Liver (tissue), 9 donors: ENCODE data around the gene CST9. TPM values are rescaled to one million over a fixed set of nuclear protein-coding genes. Genes with fewer than 3 reads are reported as not detected.

Experiments used
- DNase-seq: peaks from one replicate; pipeline ENCODE4 v3.0.0-alpha.2; 2017; ENCODE audit warnings: low spot score
- H3K27ac ChIP-seq, 2 donors: one replicate each; pipeline ENCODE4 v1.7.0; 2013; ENCODE audit warnings: inconsistent platforms in 2 of 2, low read length in 2 of 2, control low read depth in 1 of 2, low read depth in 1 of 2, mild to moderate bottlenecking in 1 of 2
- H3K27me3 ChIP-seq, 4 donors: one replicate each; pipeline versions ENCODE4 v1.6.1 to v1.7.0; 2013; ENCODE audit warnings: low read length in 3 of 4, inconsistent platforms in 1 of 4, mild to moderate bottlenecking in 1 of 4, moderate library complexity in 1 of 4; ENCODE audit not compliant: control insufficient read depth in 4 of 4, insufficient read depth in 4 of 4
- H3K36me3 ChIP-seq, 4 donors: one replicate each; pipeline versions ENCODE4 v1.6.1 to v1.7.0; 2013; ENCODE audit warnings: low read length in 3 of 4, mild to moderate bottlenecking in 3 of 4, low read depth in 1 of 4, moderate library complexity in 1 of 4; ENCODE audit not compliant: control insufficient read depth in 4 of 4, insufficient read depth in 3 of 4
- H3K4me1 ChIP-seq, 4 donors: one replicate each; pipeline versions ENCODE4 v1.6.1 to v1.7.0; 2013; ENCODE audit warnings: low read length in 3 of 4, mild to moderate bottlenecking in 3 of 4, moderate library complexity in 1 of 4; ENCODE audit not compliant: control insufficient read depth in 4 of 4, insufficient read depth in 4 of 4
- H3K4me3 ChIP-seq, 3 donors: one replicate each; pipeline versions ENCODE4 v1.6.1 to v1.7.0; 2013; ENCODE audit warnings: low read length in 3 of 3, control low read depth in 1 of 3, low read depth in 1 of 3, mild to moderate bottlenecking in 1 of 3
- H3K9ac ChIP-seq, 2 donors: one replicate each; pipeline ENCODE4 v1.7.0; 2013; ENCODE audit warnings: low read length in 2 of 2, mild to moderate bottlenecking in 2 of 2, moderate library complexity in 2 of 2, control low read depth in 1 of 2, low read depth in 1 of 2
- H3K9me3 ChIP-seq, 4 donors: one replicate each; pipeline versions ENCODE4 v1.6.1 to v1.7.0; 2013; ENCODE audit warnings: low read length in 3 of 4; ENCODE audit not compliant: control insufficient read depth in 4 of 4
- ATF3 ChIP-seq: IDR thresholded peaks from 2 replicates; pipeline ENCODE4 v1.6.1; 2016; ENCODE audit warnings: antibody characterized with exemption
- CTCF ChIP-seq: fragments of 150-350 bp; IDR thresholded peaks from 2 replicates; pipeline ENCODE4 v1.5.1; 2017; ENCODE audit warnings: improper control_type of control experiment, low read depth, low read length; ENCODE audit not compliant: missing input control
- EGR1 ChIP-seq, 2 donors: IDR thresholded peaks; 2 replicates each; pipeline ENCODE4 v1.6.1; 2016 to 2018; ENCODE audit warnings: antibody characterized with exemption in 2 of 2, low read depth in 2 of 2
- FOXA1 ChIP-seq: IDR thresholded peaks from 2 replicates; pipeline ENCODE4 v1.6.1; 2016; ENCODE audit warnings: antibody characterized with exemption
- FOXA2 ChIP-seq: IDR thresholded peaks from 2 replicates; pipeline ENCODE4 v1.6.1; 2016; ENCODE audit warnings: antibody characterized with exemption
- GABPA ChIP-seq, 2 donors: IDR thresholded peaks in 1 of 2; conservative IDR thresholded peaks in 1 of 2; 2 replicates each; pipeline ENCODE4 v1.6.1; 2016; ENCODE audit warnings: antibody characterized with exemption in 2 of 2, mild to moderate bottlenecking in 1 of 2, moderate library complexity in 1 of 2
- HNF4A ChIP-seq, 2 donors: conservative IDR thresholded peaks; 2 replicates each; pipeline ENCODE4 v1.6.1; 2016; ENCODE audit warnings: antibody characterized with exemption in 2 of 2, mild to moderate bottlenecking in 2 of 2
- HNF4G ChIP-seq: IDR thresholded peaks from 2 replicates; pipeline ENCODE4 v1.6.1; 2016; ENCODE audit warnings: antibody characterized with exemption
- JUND ChIP-seq, 2 donors: IDR thresholded peaks; 2 replicates each; pipeline ENCODE4 v1.6.1; 2016; ENCODE audit warnings: antibody characterized with exemption in 2 of 2
- MAX ChIP-seq: IDR thresholded peaks from 2 replicates; pipeline ENCODE4 v1.6.1; 2016; ENCODE audit warnings: antibody characterized with exemption
- NR2F2 ChIP-seq: IDR thresholded peaks from 2 replicates; pipeline ENCODE4 v1.6.1; 2016; ENCODE audit warnings: antibody characterized with exemption
- RAD21 ChIP-seq, 2 donors: IDR thresholded peaks; 2 replicates each; pipeline ENCODE4 v1.6.1; 2016; ENCODE audit warnings: antibody characterized with exemption in 2 of 2, mild to moderate bottlenecking in 2 of 2
- REST ChIP-seq: IDR thresholded peaks from 2 replicates; pipeline ENCODE4 v1.6.1; 2016; ENCODE audit warnings: antibody characterized with exemption, mild to moderate bottlenecking
- RXRA ChIP-seq, 2 donors: IDR thresholded peaks; 2 replicates each; pipeline ENCODE4 v1.6.1; 2017 to 2018; ENCODE audit warnings: antibody characterized with exemption in 2 of 2, mild to moderate bottlenecking in 1 of 2
- SP1 ChIP-seq: IDR thresholded peaks from 2 replicates; pipeline ENCODE4 v1.6.1; 2018; ENCODE audit warnings: antibody characterized with exemption, mild to moderate bottlenecking
- TAF1 ChIP-seq: conservative IDR thresholded peaks from 2 replicates; pipeline ENCODE4 v1.6.1; 2016; ENCODE audit warnings: antibody characterized with exemption, mild to moderate bottlenecking
- YY1 ChIP-seq: IDR thresholded peaks from 2 replicates; pipeline ENCODE4 v1.6.1; 2016; ENCODE audit warnings: antibody characterized with exemption, mild to moderate bottlenecking
- ZBTB33 ChIP-seq: IDR thresholded peaks from 2 replicates; pipeline ENCODE4 v1.6.1; 2016; ENCODE audit warnings: antibody characterized with exemption
- polyA plus RNA-seq, 2 donors: library from polyadenylated mRNA; stranded (reverse) in 1 of 2; unstranded in 1 of 2; fragments of 200-250 nt in 1 of 2; fragments of >200 nt in 1 of 2; fragmentation: Nextera tagmentation in 1 of 2; extraction: Ambion mirVana in 1 of 2; gene quantifications; one replicate each; pipeline versions ENCODE4 v1.2.1 to v1.2.3, GENCODE V29; 2013 to 2015
- total RNA-seq, 2 donors: library from RNA; depleted of rRNA; stranded (reverse); fragments of >200 nt; gene quantifications; one replicate each; pipeline ENCODE4 v1.2.3, GENCODE V29; 2014
- donor health status: healthy.
- donor health status: healthy.
- donor health status: healthy.
- donor health status: healthy.
- donor health status: healthy.

The CST9 gene
- total and polyA plus RNA-seq, 4 donors, result not detected

- TF ChIP-seq FOXA2 (no peak), MAX (no peak), FOXA1 (no peak), EGR1 (IDR thresholded peaks at IDR 0.05; ENCODE audit: low read depth in 2 of 2) (no peak), RXRA (IDR thresholded peaks at IDR 0.05) (no peak), ZBTB33 (no peak), YY1 (no peak), HNF4G (no peak), HNF4A (conservative IDR thresholded peaks at IDR 0.05) (no peak), SP1 (no peak), RAD21 (IDR thresholded peaks at IDR 0.05) (no peak), CTCF (no peak), REST (no peak), GABPA (IDR thresholded peaks at IDR 0.05 in 1 of 2, conservative IDR thresholded peaks at IDR 0.05 in 1 of 2) (no peak), ATF3 (no peak), NR2F2 (no peak), JUND (IDR thresholded peaks at IDR 0.05) (no peak), TAF1 (no peak)
- H3K9me3 ChIP-seq, result no peaks in the 10 kb centered on the region
- no peak overlapping the region for H3K27ac ChIP-seq
- no peaks in the 10 kb centered on the region for H3K36me3 ChIP-seq
- H3K27me3 ChIP-seq, result no peaks in the 10 kb centered on the region
- no peak overlapping the region for H3K9ac ChIP-seq
- H3K4me1 ChIP-seq, result peaks cover 0 to 8% (median 4%) of the 10 kb centered on the region in 4 donors
- DNase-seq, result no peak
- H3K4me3 ChIP-seq, result no peak overlapping the region
Measured at GRCh38 chr20:23574977-23575376, 30.7 kb downstream of the CST9 start.
